Peyer's patch (tissue), 4 donors: Measurements from ENCODE around the gene GJB5. TPM values are rescaled to one million over a fixed set of nuclear protein-coding genes. Genes with fewer than 3 reads are reported as not detected.
"Not testable (repeated sequence)": the region's sequence is repeated elsewhere in the genome, so short reads cannot be mapped to it uniquely, and the experiment has no call there.

Experiments
- DNase-seq, 3 donors: peaks; one replicate each; pipeline ENCODE4 v3.0.0-alpha.2; 2017 to 2019
- H3K27ac ChIP-seq, 4 donors: fragments of 200-600 bp; sonication (generic); one replicate each; pipeline ENCODE4 v1.5.1; 2016 to 2019
- H3K27me3 ChIP-seq, 2 donors: fragments of 200-600 bp; sonication (generic); one replicate each; pipeline ENCODE4 v1.5.1; 2019
- H3K36me3 ChIP-seq, 3 donors: fragments of 200-600 bp; sonication (generic); one replicate each; pipeline ENCODE4 v1.5.1; 2016 to 2019
- H3K4me1 ChIP-seq, 4 donors: fragments of 200-600 bp; sonication (generic); one replicate each; pipeline ENCODE4 v1.5.1; 2016 to 2019
- H3K4me3 ChIP-seq, 4 donors: fragments of 200-600 bp; sonication (generic); 1 replicate in 3 of 4; 2 replicates in 1 of 4; pipeline ENCODE4 v1.5.1; 2016 to 2019; ENCODE audit warnings: mild to moderate bottlenecking in 1 of 4
- H3K9me3 ChIP-seq, 4 donors: fragments of 200-600 bp; sonication (generic); one replicate each; pipeline ENCODE4 v1.5.1; 2016 to 2019; ENCODE audit warnings: mild to moderate bottlenecking in 1 of 4
- POLR2A ChIP-seq, 2 donors: fragments of 450-650 bp; IDR thresholded peaks; one replicate each; pipeline ENCODE4 v1.5.1; 2017; ENCODE audit warnings: antibody characterized with exemption in 2 of 2, mild to moderate bottlenecking in 2 of 2, moderate library complexity in 2 of 2
- total RNA-seq, 4 donors: library from RNA; depleted of rRNA; stranded (reverse); fragments of >200 nt; gene quantifications; one replicate each; pipeline ENCODE4 v1.1.0, GENCODE V29; 2016
- TF ChIP-seq, protein P1 (sequence below), 6 experiments: fragments of 450-650 bp in 4 of 6; fragments of 200-600 bp in 2 of 6; sonication (generic) in 1 of 6; IDR thresholded peaks; one replicate each; pipeline ENCODE4 v1.5.1; 2017 to 2019; ENCODE audit warnings: antibody characterized with exemption in 6 of 6, mild to moderate bottlenecking in 3 of 6, moderate library complexity in 1 of 6

The GJB5 gene
- total RNA-seq, 4 donors from 2014 or later = not detected

DNA sequence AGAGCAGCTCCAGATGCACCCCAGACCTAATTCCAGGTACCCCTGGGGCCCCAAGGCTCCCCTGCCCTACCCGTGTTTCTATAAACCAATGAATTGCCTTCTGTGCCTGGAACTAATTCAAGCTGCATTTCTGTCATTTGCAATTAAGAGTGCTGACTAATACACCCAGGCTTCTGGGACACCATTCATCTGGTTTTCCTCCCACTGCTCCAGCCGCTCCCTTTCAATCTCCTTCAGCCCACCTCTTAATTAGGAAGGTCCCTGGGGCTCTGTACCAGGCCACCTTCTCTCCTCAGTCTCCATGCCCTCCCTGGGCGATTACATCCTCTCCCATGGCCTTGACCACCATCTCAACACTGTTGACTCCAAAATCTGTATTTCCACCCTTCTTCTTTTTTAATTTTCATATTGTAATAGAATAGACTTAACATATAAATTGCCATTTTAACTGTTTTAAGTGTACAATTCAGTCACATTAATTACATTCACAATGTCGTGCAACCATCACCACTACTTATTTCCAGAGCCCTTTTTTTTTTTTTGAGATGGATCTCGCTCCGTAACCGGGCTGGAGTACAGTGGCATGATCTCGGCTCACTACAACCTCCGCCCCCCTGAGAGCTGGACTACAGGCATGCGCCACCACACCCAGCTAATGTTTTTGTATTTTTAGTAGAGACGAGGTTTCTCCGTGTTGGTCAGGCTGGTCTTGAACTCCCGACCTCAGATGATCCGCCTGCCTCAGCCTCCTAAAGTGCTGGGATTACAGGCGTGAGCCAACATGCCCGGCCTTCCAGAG is 16.9 kb downstream of the GJB5 start:
- no peak for DNase-seq
- Histone ChIP-seq H3K36me3 (no peaks in the 10 kb centered on the region), H3K9me3 (no peaks in the 10 kb centered on the region), H3K27ac (no peak overlapping the region), H3K4me3 (no peak overlapping the region), H3K4me1 (no peaks in the 10 kb centered on the region), H3K27me3 (no peaks in the 10 kb centered on the region)
- TF ChIP-seq POLR2A (IDR thresholded peaks at IDR 0.05) = no peak
- TF ChIP-seq, protein P1, sequence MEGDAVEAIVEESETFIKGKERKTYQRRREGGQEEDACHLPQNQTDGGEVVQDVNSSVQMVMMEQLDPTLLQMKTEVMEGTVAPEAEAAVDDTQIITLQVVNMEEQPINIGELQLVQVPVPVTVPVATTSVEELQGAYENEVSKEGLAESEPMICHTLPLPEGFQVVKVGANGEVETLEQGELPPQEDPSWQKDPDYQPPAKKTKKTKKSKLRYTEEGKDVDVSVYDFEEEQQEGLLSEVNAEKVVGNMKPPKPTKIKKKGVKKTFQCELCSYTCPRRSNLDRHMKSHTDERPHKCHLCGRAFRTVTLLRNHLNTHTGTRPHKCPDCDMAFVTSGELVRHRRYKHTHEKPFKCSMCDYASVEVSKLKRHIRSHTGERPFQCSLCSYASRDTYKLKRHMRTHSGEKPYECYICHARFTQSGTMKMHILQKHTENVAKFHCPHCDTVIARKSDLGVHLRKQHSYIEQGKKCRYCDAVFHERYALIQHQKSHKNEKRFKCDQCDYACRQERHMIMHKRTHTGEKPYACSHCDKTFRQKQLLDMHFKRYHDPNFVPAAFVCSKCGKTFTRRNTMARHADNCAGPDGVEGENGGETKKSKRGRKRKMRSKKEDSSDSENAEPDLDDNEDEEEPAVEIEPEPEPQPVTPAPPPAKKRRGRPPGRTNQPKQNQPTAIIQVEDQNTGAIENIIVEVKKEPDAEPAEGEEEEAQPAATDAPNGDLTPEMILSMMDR (IDR thresholded peaks at IDR 0.05) = no peak

- not testable (repeated sequence) for DNase-seq, H3K27me3 ChIP-seq, H3K9me3 ChIP-seq
Measured at GRCh38 chr1:34773114-34773513, 18.3 kb downstream of the GJB5 start.

DNA sequence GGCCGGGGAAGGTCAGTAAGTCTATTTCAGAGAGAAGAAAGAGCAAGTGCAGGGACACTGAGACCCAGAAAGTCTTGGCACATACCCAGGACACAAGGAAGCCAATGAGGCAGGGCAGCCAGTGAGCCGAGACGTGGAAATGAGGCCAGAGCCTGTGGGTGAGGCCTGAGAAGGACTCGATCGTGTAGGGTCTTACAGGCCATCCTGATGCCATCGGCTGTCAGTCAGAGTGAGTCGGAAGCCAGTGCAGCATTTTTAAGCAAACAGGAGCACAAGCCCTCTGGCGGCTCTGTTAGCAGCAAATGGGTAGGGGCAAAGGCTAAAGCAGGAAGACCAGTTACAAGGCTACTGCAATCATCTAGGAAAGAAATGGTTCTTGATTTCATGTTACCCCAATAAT is 20.1 kb downstream of the GJB5 start:
- Histone ChIP-seq H3K36me3 (no peaks in the 10 kb centered on the region), H3K27me3 (no peaks in the 10 kb centered on the region), H3K4me1 (no peaks in the 10 kb centered on the region), H3K4me3 (no peak overlapping the region), H3K9me3 (no peaks in the 10 kb centered on the region), H3K27ac (no peak overlapping the region)
- DNase-seq = no peak
- TF ChIP-seq, protein P1 (IDR thresholded peaks at IDR 0.05) = no peak
- TF ChIP-seq POLR2A (IDR thresholded peaks at IDR 0.05) = no peak

More at GRCh38 chr1:34773114-34773513, 18.3 kb downstream of the GJB5 start:
- not testable (repeated sequence) for H3K4me1 ChIP-seq, H3K27ac ChIP-seq, H3K36me3 ChIP-seq, H3K4me3 ChIP-seq

DNA sequence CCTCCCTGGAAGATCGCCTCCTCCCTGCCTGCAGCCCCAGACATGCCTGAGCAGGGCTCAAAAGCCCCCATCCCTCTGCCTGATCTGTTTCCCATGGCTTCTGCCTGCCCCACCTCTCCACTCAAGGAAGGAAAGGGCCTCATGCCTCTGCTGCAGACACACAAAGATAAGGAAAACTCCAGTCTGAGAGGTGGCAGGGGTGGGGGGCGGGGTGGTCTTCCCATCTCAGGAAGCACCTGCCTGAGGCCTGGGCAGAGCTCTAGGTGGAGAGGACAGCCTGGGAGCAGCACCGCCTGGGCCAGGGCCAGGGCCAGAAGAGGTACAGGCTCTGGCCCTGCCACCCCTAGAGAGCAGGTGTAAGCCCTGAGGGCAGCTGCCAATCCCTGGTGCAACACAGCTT is 22.1 kb downstream of the GJB5 start:
- Histone ChIP-seq H3K36me3 (no peaks in the 10 kb centered on the region), H3K4me1 (peaks cover 0 to 15% (median 3%) of the 10 kb centered on the region in 4 donors), H3K4me3 (no peak overlapping the region), H3K27ac (no peak overlapping the region), H3K27me3 (peaks cover 0 to 10% of the 10 kb centered on the region in 2 donors), H3K9me3 (no peaks in the 10 kb centered on the region)
- DNase-seq = no peak
- TF ChIP-seq, protein P1 (IDR thresholded peaks at IDR 0.05) = no peak
- TF ChIP-seq POLR2A (IDR thresholded peaks at IDR 0.05) = no peak

GRCh38 chr1:34777519-34778321 is 22.9 kb downstream of the GJB5 start:
- no peak for TF ChIP-seq POLR2A (IDR thresholded peaks at IDR 0.05)
- TF ChIP-seq, protein P1 (IDR thresholded peaks at IDR 0.05) = no peak
- H3K9me3 ChIP-seq = no peaks in the 10 kb centered on the region
- peaks cover 0 to 18% (median 3%) of the 10 kb centered on the region in 4 donors for H3K4me1 ChIP-seq
- no peak overlapping the region for H3K27ac ChIP-seq
- H3K27me3 ChIP-seq = peaks cover 0 to 15% of the 10 kb centered on the region in 2 donors
- no peak for DNase-seq
- no peaks in the 10 kb centered on the region for H3K36me3 ChIP-seq
- H3K4me3 ChIP-seq = no peak overlapping the region

DNA sequence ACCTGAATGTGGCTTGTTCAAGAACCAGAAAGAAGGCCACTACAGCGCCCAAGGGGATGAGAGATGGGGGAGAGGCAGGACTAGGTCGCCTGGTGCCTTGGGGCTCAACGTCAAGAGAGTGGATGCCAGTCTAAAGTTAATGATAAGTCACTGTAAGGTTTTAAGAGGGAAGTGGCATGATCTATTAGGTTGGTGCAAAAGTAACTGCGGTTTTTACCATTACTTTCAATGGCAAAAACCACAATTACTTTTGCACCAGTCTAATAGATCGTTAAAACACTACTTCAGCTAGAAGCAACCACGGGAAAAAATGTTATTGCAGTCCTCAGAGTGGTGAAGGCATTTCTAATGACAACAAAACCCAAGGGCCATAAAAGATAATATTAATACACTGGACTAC is 23.5 kb downstream of the GJB5 start:
- DNase-seq = no peak
- TF ChIP-seq, protein P1 (IDR thresholded peaks at IDR 0.05) = no peak
- TF ChIP-seq POLR2A (IDR thresholded peaks at IDR 0.05) = no peak
- H3K4me1 ChIP-seq = peaks cover 0 to 18% (median 3%) of the 10 kb centered on the region in 4 donors
- H3K27ac ChIP-seq = no peak overlapping the region
- no peaks in the 10 kb centered on the region for H3K9me3 ChIP-seq
- H3K27me3 ChIP-seq = peaks cover 0 to 15% of the 10 kb centered on the region in 2 donors
- H3K36me3 ChIP-seq = no peaks in the 10 kb centered on the region
- H3K4me3 ChIP-seq = no peak overlapping the region
